CD4-positive, alpha-beta T cell treated with Interleukin-17A for 4 hours (primary cell): ENCODE results near the gene GSS.

ENCODE experiments used
- DNase-seq: peaks from one replicate; pipeline ENCODE4 v3.0.0-alpha.2; 2020; ENCODE audit warnings: mixed read lengths

The GSS gene

DNA sequence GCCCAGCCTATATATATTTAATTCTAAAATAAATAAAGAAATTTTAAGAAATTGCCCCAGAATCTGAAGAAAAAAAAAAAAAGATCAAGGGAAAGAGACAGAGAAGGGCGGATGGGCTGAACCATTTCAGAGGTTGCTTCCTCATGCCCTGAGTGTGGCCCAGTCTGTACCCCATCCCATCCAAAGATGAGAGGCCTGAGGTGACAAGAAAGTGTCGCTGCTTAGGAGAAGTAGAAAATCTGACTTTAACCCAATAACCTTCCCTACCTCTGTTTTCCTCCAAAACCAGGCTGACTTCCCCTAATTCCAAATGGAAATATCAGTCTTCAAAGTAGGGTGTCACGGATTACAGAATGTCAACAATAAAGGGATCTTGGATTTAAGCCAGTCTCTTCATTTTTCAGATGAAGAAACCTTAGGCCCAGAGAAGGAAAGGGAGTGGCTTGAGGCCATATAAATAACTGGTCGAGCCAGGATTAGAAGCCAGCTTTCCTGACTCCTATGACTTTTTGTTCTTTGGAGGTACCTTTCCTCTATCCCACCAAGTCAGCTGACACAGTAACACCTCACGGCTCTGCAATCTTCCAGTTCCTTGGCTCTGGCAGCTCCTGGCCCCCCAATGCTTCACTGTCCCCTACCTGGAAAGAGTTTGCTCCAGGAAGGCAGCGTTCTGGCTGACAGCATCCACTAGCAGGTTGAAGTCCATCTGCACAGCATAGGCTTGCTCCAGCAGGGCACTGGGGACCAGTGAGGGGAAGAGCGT lies 10.1 kb downstream of the GSS start:
- DNase-seq: no peak

DNA sequence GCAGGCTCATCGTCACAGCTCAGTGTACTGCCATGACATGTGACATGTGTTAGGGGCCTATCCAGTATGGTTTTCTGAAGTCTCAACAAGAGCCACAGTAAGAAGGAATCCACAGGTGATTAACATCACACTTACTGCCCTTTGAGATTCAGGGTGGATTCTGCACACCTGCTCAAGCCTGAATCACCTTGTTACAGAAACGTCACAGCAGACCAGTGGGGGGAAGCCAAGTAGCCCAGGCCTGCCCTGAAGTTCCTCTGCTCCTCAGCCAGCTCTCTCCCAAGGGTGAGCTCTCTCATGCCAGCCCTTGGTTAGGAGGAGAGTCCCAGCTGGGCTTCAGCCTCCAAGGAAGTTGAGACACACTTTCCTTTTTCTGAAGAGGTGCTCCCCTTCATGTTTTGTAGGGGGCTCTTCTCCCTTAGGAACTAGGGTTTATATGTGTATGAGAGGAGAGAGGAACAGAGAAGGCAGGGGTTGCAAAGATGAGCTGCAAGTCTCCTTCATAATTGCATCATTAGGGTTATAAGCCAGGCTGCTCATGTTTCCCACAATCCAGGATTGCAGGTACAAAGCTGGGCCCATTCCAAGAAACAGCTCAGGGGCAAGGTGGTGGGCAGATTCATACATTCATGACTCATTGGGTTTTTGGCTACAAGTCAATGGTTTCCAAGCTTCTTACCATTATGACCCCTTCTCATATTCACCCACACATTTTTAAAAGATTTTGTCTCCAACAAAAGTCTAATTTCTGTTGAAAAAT lies 11.6 kb downstream of the GSS start:
- no peak for DNase-seq

- no peak for DNase-seq
Observed at GRCh38 chr20:34942301-34942700, 13.3 kb downstream of the GSS start.

GRCh38 chr20:34941226-34941625 lies 14.4 kb downstream of the GSS start:
- DNase-seq: no peak

GRCh38 chr20:34940081-34940481 lies 15.5 kb downstream of the GSS start:
- no peak for DNase-seq

GRCh38 chr20:34938466-34939163 lies 17.0 kb downstream of the GSS start:
- no peak for DNase-seq

DNA sequence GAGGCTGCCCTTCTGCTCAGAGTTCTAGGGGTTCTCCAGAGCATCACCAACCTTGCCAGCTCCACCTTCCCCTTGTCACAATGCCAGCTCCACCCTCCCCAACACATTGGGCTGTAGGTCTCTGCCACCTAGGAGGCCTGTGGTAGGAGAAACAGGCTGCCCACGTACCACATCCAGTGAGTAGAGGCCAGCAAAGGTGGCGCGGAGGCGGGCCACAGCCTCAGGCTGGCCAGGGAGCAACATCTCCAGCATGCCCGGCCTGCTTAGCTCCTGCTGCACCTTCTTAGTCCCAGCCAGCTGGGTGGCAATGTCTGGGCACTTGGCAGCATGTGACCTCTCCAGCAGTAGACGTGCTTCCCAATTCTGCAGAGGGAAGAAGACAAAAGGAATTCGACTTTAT lies 23.8 kb downstream of the GSS start:
- DNase-seq: no peak

DNA sequence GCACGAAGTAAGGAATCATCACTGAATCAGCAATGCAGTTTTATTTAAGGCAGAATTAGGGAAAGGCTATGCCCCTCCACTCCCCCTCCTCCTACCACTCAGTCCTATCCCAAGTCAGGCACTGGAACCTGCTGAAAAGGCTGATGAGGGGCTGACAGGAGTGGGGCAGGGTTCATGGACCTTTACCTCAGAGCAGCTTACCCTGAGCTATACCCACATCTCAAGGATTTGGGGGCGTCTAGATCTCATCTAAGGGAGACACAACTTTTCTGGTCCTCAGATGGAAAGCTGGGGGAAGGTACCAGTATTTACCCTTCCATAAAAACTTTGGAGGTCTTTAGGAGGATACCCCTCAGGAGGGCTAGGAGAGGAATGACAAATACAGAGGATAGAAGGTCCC lies 27.2 kb downstream of the GSS start:
- no peak for DNase-seq

DNA sequence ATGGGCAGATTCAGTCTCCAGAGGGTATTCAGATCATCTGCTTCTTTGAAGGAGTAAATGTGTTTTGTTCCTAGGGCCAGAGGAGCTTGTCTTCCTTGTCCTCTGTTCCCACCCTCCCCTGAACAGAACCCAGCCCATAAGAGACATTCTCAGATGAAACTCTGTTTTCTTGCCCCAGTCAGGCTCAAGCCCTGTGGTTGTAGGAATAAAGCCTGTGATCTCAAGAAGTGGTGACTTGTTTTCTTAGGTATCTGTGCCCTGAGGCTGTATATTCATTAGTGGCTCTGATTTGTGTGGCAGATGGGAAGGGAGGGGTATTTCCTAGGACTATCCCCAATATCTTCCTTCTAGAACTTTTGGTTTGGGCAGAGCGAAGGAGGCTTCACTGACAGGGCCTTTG lies 27.9 kb downstream of the GSS start:
- no peak for DNase-seq

GRCh38 chr20:34926581-34926980 lies 29.0 kb downstream of the GSS start:
- DNase-seq: no peak

- no peak for DNase-seq
Observed at GRCh38 chr20:34925981-34926380, 29.6 kb downstream of the GSS start.

- DNase-seq: no peak
Observed at GRCh38 chr20:34925341-34925740, 30.3 kb downstream of the GSS start.

DNA sequence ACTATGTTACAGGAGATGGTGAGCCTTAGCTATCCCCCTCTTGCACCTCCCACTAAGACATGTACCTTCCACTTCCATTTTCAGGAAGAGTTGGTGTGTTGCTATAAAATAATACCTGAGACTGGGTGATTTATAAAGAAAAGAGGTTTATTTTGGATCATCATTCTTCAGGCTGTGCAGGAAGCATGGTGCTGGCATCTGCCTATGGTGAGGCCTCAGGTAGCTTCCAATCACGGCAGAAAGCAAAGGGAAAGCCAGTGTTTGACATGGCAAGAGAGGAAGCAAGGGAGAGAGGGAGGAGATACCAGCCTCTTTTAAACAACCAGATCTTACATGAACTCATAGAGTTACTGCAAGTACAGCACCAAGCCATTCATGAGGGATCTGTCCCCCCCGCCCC lies 32.2 kb downstream of the GSS start:
- no peak for DNase-seq

GRCh38 chr20:34922654-34923381 lies 32.8 kb downstream of the GSS start:
- DNase-seq: no peak

DNA sequence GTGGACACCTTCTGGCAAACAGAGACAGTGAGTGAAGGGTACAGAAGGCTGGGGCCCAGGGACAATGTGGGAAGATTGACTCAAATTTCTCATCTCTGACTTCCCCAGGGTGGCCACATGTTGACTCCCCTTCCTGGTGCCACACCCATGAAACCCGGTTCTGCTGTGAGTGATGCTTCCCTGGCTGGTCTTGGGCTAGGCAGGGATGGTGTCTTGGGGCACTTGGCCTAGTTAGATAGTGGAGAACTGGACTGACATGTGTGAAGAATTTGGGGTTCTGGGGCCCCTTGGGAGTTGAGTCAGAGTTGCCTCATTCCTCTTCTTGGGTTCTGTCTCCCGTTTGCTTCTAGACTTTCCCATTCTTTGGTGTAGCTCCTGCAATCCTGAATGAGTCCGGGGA lies 34.2 kb downstream of the GSS start:
- DNase-seq: no peak

DNA sequence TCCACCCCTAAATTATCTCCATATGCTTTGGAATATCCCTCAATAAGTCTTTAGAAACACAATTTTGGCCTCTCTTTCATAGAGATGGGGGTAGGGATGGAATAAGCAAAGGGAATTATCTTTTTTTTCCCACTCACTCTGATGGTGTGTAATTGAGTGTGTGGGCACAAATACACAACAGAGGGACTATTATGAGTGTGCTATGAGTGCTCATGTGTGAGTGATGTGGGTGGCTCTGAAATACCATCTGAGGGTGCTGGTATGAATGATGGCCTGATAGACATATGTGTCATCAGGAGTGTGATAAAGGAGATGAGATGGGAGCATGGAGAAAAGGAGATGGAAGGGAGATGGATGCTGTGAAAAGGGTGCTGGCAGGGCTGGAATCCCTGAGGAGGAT lies 35.6 kb downstream of the GSS start:
- no peak for DNase-seq

GRCh38 chr20:34916774-34917354 lies 38.7 kb downstream of the GSS start:
- no peak for DNase-seq

DNA sequence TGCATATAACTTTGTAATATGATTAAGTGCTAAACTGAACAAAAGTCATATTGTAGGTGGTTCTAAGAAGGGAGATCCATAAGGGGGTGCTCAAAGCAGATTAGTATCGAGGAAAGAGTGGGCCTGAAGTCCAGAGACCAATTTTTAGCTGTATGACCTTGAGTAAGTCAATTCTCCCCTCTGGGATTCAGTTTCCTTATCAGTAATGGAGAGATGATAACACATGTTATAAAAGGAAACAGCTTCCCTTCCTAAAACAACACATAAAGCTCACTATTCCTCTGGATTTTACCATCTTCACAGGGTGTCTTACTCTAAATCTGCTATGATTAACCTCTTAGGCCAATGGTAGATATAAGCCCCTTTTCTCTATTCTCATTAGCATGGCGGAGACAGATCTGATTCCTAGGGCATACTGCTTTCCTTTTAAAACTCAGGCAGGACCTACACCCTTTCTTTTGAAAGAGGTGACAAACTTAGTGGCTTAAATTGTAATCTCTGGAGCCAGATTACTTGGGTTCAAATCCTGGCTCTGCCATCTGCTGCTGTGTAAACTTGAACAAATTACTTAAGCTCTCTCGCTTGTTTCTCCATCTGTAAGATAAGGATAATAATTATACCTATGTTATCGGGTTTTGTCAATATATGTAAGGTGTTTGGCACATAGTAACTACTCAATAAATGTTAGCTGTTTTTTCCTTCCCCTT lies 39.7 kb downstream of the GSS start:
- DNase-seq: no peak

GRCh38 chr20:34915131-34915530 lies 40.5 kb downstream of the GSS start:
- DNase-seq: no peak

GRCh38 chr20:34907616-34908469 lies 47.8 kb downstream of the GSS start:
- DNase-seq: no peak

DNA sequence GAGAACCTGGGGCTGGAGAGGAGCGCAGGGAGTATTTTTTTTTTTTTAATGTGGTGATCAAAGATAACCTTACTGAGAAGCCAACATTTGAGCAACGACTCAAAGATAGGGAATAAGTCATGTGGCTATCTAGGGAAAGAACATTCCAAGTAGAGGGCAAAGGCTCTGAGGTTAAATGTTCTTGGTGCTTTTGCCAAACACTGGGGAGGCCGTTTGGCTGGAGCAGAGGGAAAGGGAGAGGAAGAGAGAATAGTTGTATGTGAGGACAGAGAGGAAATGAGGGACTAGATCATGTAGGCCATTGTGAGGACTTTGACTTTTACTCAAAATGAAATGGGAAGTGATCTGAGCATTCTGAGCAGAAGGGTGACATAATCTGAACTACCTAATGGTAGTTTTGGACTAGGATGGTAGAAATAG lies 51.4 kb downstream of the GSS start:
- DNase-seq: no peak
